ENCODE measurements around the gene DLEC1.

Gene DLEC1, protein sequence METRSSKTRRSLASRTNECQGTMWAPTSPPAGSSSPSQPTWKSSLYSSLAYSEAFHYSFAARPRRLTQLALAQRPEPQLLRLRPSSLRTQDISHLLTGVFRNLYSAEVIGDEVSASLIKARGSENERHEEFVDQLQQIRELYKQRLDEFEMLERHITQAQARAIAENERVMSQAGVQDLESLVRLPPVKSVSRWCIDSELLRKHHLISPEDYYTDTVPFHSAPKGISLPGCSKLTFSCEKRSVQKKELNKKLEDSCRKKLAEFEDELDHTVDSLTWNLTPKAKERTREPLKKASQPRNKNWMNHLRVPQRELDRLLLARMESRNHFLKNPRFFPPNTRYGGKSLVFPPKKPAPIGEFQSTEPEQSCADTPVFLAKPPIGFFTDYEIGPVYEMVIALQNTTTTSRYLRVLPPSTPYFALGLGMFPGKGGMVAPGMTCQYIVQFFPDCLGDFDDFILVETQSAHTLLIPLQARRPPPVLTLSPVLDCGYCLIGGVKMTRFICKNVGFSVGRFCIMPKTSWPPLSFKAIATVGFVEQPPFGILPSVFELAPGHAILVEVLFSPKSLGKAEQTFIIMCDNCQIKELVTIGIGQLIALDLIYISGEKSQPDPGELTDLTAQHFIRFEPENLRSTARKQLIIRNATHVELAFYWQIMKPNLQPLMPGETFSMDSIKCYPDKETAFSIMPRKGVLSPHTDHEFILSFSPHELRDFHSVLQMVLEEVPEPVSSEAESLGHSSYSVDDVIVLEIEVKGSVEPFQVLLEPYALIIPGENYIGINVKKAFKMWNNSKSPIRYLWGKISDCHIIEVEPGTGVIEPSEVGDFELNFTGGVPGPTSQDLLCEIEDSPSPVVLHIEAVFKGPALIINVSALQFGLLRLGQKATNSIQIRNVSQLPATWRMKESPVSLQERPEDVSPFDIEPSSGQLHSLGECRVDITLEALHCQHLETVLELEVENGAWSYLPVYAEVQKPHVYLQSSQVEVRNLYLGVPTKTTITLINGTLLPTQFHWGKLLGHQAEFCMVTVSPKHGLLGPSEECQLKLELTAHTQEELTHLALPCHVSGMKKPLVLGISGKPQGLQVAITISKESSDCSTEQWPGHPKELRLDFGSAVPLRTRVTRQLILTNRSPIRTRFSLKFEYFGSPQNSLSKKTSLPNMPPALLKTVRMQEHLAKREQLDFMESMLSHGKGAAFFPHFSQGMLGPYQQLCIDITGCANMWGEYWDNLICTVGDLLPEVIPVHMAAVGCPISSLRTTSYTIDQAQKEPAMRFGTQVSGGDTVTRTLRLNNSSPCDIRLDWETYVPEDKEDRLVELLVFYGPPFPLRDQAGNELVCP (N-terminal part only)

DNA sequence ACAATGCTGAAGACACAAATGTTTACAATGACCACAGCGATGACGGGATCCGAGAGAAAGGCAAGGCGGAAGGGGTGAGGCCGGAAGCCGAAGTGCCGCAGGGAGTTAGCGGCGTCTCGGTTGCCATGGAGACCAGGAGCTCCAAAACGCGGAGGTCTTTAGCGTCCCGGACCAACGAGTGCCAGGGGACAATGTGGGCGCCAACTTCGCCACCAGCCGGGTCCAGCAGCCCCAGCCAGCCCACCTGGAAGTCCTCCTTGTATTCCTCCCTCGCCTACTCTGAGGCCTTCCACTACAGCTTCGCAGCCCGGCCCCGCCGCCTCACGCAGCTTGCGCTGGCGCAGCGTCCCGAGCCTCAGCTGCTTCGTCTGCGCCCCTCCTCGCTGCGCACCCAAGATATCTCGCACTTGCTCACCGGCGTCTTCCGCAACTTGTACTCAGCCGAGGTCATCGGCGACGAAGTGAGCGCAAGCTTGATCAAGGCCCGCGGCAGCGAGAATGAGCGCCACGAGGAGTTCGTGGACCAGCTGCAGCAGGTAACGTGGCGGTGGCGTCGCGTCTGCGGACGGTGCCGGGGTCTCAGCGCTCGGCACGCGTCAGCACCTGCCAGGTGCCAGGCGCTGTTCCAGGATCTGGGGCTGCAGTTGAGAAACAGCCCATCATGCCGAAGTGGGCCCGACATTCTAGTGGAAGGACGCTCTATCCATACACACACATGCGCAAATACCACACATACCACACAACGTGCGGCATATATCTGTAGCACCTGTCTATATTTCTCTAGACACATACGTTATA, at the start of gene DLEC1:
Gene DLEC1, plus strand, starts transcription at position 108 of the 798 bp plus-strand sequence. Its CDS starts 18 bp downstream, at position 126.
- Histone ChIP-seq H3K9me3 (ENCODE audit: insufficient read depth, low read length) (no peaks in the 10 kb centered on the region), H3K27me3 (ENCODE audit: low read length) (no peaks in the 10 kb centered on the region), H3K27ac (ENCODE audit: low read depth, low read length) (no peak within 1 kb of the TSS), H3K36me3 (ENCODE audit: low read length) (no peaks in the 10 kb centered on the region), H2AFZ (ENCODE audit: low read depth, low read length, severe bottlenecking) (peak within 1 kb of the TSS; percentile 73), H3K4me2 (ENCODE audit: low read depth, low read length, poor library complexity, severe bottlenecking) (peak within 1 kb of the TSS; percentile 49), H4K20me1 (ENCODE audit: low read depth, low read length) (no peaks in the 10 kb centered on the region), H3F3A (ENCODE audit: insufficient read depth) (no peaks in the 10 kb centered on the region; the same call in 1 of the 2 replicates), H3K4me3 (ENCODE audit: insufficient read depth, low read length, poor library complexity, severe bottlenecking) (peak within 1 kb of the TSS; percentile 31), H3K79me2 (ENCODE audit: insufficient read depth, low read length) (no peaks in the 10 kb centered on the region), H3K9me2 (replicated peaks; ENCODE audit: insufficient read depth, low read length) (no peaks in the 10 kb centered on the region), H3K9ac (ENCODE audit: low read length) (peak within 1 kb of the TSS; percentile 15; the same call in 1 of the 2 replicates)
- TF ChIP-seq, protein P1, sequence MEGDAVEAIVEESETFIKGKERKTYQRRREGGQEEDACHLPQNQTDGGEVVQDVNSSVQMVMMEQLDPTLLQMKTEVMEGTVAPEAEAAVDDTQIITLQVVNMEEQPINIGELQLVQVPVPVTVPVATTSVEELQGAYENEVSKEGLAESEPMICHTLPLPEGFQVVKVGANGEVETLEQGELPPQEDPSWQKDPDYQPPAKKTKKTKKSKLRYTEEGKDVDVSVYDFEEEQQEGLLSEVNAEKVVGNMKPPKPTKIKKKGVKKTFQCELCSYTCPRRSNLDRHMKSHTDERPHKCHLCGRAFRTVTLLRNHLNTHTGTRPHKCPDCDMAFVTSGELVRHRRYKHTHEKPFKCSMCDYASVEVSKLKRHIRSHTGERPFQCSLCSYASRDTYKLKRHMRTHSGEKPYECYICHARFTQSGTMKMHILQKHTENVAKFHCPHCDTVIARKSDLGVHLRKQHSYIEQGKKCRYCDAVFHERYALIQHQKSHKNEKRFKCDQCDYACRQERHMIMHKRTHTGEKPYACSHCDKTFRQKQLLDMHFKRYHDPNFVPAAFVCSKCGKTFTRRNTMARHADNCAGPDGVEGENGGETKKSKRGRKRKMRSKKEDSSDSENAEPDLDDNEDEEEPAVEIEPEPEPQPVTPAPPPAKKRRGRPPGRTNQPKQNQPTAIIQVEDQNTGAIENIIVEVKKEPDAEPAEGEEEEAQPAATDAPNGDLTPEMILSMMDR (IDR thresholded peaks at IDR 0.05; ENCODE audit: insufficient read depth, low read length, poor library complexity, severe bottlenecking): no peak
- no peak for TF ChIP-seq EZH2phosphoT487 (conservative IDR thresholded peaks at IDR 0.05; ENCODE audit: low read length)

DNA sequence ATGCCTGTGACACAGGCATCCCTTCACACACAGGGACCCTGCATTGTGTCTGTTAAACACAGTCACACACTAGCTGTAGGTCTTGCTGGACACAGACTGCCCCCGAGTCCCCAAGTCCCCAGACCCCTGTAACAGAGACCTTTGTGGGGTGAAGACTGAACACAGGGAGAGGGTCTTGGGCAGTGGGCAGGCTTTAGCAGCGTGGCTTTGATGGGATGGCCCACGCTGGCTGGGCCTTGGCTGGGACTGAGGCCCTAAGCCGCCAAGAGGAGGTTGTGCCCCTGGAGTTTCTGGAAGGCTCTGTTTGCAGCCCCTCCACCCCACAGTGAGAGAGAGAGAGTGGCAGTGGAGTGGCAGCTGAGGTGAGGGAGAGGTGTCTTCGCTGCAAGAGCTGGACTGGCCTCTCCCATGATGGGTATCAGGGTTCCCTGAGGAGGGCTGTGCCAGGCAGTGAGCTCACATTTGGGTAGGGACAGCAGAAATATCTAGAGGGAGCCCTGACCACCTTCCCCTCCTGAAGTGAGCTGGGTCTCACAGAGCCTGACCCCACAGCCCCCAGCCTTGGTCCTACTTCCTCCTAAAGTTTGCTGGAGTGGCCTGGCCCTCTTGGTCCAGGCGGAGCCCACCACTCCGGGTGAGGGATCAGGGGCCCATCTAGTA, 49.1 kb upstream of the DLEC1 start:
- H3K9ac ChIP-seq (ENCODE audit: low read length): no peak overlapping the region
- no peaks in the 10 kb centered on the region for H3K79me2 ChIP-seq (ENCODE audit: insufficient read depth, low read length)
- H3K4me3 ChIP-seq (ENCODE audit: insufficient read depth, low read length, poor library complexity, severe bottlenecking): no peak overlapping the region
- H3K27ac ChIP-seq (ENCODE audit: low read depth, low read length): no peak overlapping the region
- H3K9me3 ChIP-seq (ENCODE audit: insufficient read depth, low read length): no peaks in the 10 kb centered on the region
- no peak overlapping the region for H2AFZ ChIP-seq (ENCODE audit: low read depth, low read length, severe bottlenecking)
- H3K9me2 ChIP-seq (replicated peaks; ENCODE audit: insufficient read depth, low read length): no peaks in the 10 kb centered on the region
- no peak overlapping the region for H3K4me2 ChIP-seq (ENCODE audit: low read depth, low read length, poor library complexity, severe bottlenecking)
- no peaks in the 10 kb centered on the region for H3K36me3 ChIP-seq (ENCODE audit: low read length)
- TF ChIP-seq, protein P1 (IDR thresholded peaks at IDR 0.05; ENCODE audit: insufficient read depth, low read length, poor library complexity, severe bottlenecking): no peak
- no peak for TF ChIP-seq EZH2phosphoT487 (conservative IDR thresholded peaks at IDR 0.05; ENCODE audit: low read length)
- no peaks in the 10 kb centered on the region for H3K27me3 ChIP-seq (ENCODE audit: low read length)
- H3F3A ChIP-seq (ENCODE audit: insufficient read depth): no peaks in the 10 kb centered on the region
- H4K20me1 ChIP-seq (ENCODE audit: low read depth, low read length): no peaks in the 10 kb centered on the region

Data from SU-DHL-6 (cell line).